Aorta (tissue), 5 donors: Measurements from ENCODE around the gene APOB. TPM values are rescaled to one million over a fixed set of nuclear protein-coding genes. Genes with fewer than 3 reads are reported as not detected.
"Not testable (repeated sequence)": the region's sequence is repeated elsewhere in the genome, so short reads cannot be mapped to it uniquely, and the experiment has no call there.

Source experiments
- ATAC-seq: fragments of 200-7000 bp; cut with Tn5 transposase; one replicate; pipeline ENCODE4 v1.9.1; 2022; ENCODE audit warnings: moderate library complexity; ENCODE audit not compliant: low FRiP score
- DNase-seq, 2 donors: peaks; one replicate each; pipeline ENCODE4 v3.0.0-alpha.2; 2020
- H3K27ac ChIP-seq, 2 donors: one replicate each; pipeline ENCODE4 v1.5.1; 2013; ENCODE audit warnings: low read length in 2 of 2, mild to moderate bottlenecking in 2 of 2, moderate library complexity in 2 of 2, control low read depth in 1 of 2, inconsistent platforms in 1 of 2, low read depth in 1 of 2
- H3K27me3 ChIP-seq, 2 donors: one replicate each; pipeline ENCODE4 v1.6.1; 2013; ENCODE audit warnings: control low read depth in 1 of 2, low read length in 1 of 2, mild to moderate bottlenecking in 1 of 2, moderate library complexity in 1 of 2; ENCODE audit not compliant: insufficient read depth in 2 of 2, control insufficient read depth in 1 of 2
- H3K36me3 ChIP-seq, 2 donors: one replicate each; pipeline ENCODE4 v1.6.1; 2013; ENCODE audit warnings: control low read depth in 1 of 2, low read length in 1 of 2, mild to moderate bottlenecking in 1 of 2; ENCODE audit not compliant: insufficient read depth in 2 of 2, control insufficient read depth in 1 of 2
- H3K4me1 ChIP-seq, 2 donors: one replicate each; pipeline ENCODE4 v1.6.1; 2013; ENCODE audit warnings: low read length in 2 of 2, control low read depth in 1 of 2, mild to moderate bottlenecking in 1 of 2, moderate library complexity in 1 of 2; ENCODE audit not compliant: insufficient read depth in 2 of 2, control insufficient read depth in 1 of 2
- H3K4me3 ChIP-seq, 2 donors: one replicate each; pipeline ENCODE4 v1.5.1; 2013; ENCODE audit warnings: low read length in 2 of 2, control low read depth in 1 of 2, mild to moderate bottlenecking in 1 of 2
- H3K9me3 ChIP-seq: one replicate; pipeline ENCODE4 v1.6.1; 2013; ENCODE audit warnings: mild to moderate bottlenecking, low read length; ENCODE audit not compliant: control insufficient read depth
- WGBS, 2 donors: extraction: QIAGEN DNeasy Blood & Tissue Kit; methylation state at CpG; one replicate each; pipeline ENCODE4 v1.1.7; 2013; 5-methylcytosine and 5-hydroxymethylcytosine counted together
- intact Hi-C, 2 donors: fragments of 100-400 bp; cut with DNase I; formaldehyde crosslinking; loops; one replicate each; pipeline versions ENCODE4 v1.14.2 to v1.15.0; 2022
- polyA plus RNA-seq, 2 donors: library from polyadenylated mRNA; stranded (reverse); fragments of 200-250 nt; gene quantifications; one replicate each; pipeline ENCODE4 v1.2.3, GENCODE V29; 2013
- total RNA-seq, 2 donors: library from RNA; stranded (reverse); fragmentation: NEBNext Ultra II Directional; extraction: Animal tissue kit (Norgen Biotek cat#: 25700); gene quantifications; one replicate each; pipeline ENCODE4 v1.2.1, GENCODE V29; 2021
- donor health status: healthy with polysubstance abuse.
- donor health status: Bipolar disorder and iron deficiency.
- donor health status: DM: no; HTN: no; CAD: no.
- donor health status: DM: no; HTN: no; CAD: no.
- donor health status: DM: yes; HTN: yes; CAD: no.

Gene APOB
- total and polyA plus RNA-seq, 4 donors = 0.38 to 8.8 (median 5.3) TPM

- intact Hi-C loops = no loop called here
- 90% methylated on average over 4 of the region's 4 CpGs for WGBS, 2 donors
- no peaks in the 10 kb centered on the region for H3K9me3 ChIP-seq
- no peaks in the 10 kb centered on the region for H3K27me3 ChIP-seq
- no peak for DNase-seq
- H3K36me3 ChIP-seq = peaks cover 2 to 8% of the 10 kb centered on the region in 2 donors
- no peak overlapping the region for H3K27ac ChIP-seq
- no peak for ATAC-seq
- no peaks in the 10 kb centered on the region for H3K4me1 ChIP-seq
- no peak overlapping the region for H3K4me3 ChIP-seq
These were observed 12.6 kb downstream of the APOB start for GRCh38 chr2:21030983-21031968.

DNA sequence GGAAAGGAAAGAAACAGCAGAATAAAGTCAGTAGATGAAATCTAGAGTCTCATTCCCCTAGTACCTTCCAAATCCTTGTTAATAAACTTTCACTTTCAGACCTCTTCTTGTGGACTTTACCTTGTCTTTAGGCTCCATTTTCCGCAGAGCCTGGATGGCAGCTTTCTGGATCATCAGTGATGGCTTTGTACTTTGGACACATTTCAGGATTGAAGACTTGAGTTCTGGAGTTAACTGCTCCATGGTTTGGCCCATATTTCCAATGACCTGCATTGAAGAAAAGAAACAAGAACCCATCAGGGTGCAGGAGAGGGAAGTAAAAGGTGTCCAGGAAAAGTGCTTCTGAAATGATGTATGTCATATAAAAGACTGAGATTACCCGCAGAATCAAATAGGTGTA is 14.4 kb downstream of the APOB start:
- Histone ChIP-seq H3K9me3 (no peaks in the 10 kb centered on the region), H3K4me3 (no peak overlapping the region), H3K27me3 (no peaks in the 10 kb centered on the region), H3K36me3 (peaks cover 2 to 6% of the 10 kb centered on the region in 2 donors), H3K27ac (no peak overlapping the region), H3K4me1 (peaks cover 0 to 3% of the 10 kb centered on the region in 2 donors)
- intact Hi-C loops = loop anchor here in 1 of 2 donors (5.0 kb wide), 1 partner anchor 37 kb away; no protein-coding TSS in a partner anchor
- 96 to 98% methylated on average over 2 of the region's 2 CpGs for WGBS, 2 donors
- ATAC-seq = no peak
- no peak for DNase-seq

DNA sequence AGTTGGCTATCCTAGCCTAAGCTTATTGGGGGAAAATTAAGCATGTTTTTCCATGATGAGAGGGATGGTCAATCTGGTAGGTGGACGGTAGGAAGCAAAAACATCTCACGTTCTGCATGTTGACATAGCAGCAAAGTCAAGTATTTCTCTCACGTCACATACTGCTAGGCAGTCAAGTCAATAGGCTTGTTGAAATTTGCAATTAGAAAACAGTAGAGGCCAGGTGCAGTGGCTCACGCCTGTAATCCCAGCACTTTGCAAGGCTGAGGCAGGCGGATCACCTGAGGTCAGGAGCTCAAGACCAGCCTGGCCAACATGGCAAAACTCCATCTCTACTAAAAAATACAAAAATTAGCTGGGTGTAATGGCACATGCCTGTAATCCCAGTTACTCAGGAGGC is 14.9 kb downstream of the APOB start:
- intact Hi-C loops = loop anchor here in 1 of 2 donors (5.0 kb wide), 1 partner anchor 37 kb away; no protein-coding TSS in a partner anchor
- DNase-seq, H3K9me3 ChIP-seq, H3K4me1 ChIP-seq, H3K27ac ChIP-seq, H3K36me3 ChIP-seq, H3K27me3 ChIP-seq, ATAC-seq, H3K4me3 ChIP-seq: not testable (repeated sequence)
- WGBS, 2 donors = 65 to 81% methylated on average over 5 of the region's 5 CpGs

DNA sequence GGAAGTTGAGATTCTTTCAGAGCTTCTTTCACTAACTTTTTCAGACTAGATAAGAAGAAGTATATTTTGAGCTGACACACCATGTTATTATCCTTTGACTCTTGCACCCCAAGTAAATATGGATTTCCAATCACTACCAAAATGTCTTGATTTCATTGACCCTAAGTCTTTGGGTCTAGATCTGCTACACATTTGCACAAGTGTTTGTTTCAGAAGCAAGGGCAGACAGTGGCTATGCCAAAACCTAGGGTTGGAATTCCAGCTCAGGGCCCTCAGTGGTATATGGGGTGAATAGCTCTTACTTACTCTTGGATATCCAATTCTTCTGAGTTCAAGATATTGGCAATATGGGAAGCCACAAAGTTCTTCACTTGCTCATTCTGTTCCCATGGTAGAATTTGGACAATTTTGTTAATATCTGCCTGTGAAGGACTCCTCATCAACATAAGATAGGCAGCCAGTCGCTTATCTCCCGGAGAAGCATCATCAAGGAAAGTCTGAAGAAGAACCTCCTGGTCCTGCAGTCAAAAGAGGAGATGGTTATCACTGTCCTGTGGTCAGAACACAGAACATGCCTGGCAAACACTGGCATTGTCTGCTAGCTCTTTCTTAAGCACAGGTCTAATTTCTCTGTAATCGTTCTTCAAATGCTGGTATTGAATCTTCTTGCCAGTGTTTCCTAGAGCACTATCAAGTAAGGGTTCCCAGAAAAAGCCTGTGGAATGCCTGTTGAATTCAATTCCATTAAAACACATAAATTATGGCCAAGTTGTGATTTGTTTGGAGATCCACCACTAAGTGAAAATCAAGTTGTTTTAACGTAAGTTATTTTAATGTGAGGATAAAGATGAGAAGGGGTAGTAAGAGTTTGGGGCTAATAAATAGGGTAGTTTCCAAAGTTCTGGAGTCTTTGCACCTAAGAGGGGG is 15.6 kb downstream of the APOB start:
- Histone ChIP-seq H3K4me3 (no peak overlapping the region), H3K9me3 (no peaks in the 10 kb centered on the region), H3K36me3 (peaks cover 0 to 6% of the 10 kb centered on the region in 2 donors), H3K27ac (peak overlapping the region in 1 of 2 donors; percentile 17), H3K4me1 (peaks cover 0 to 3% of the 10 kb centered on the region in 2 donors), H3K27me3 (no peaks in the 10 kb centered on the region)
- DNase-seq = no peak
- intact Hi-C loops = loop anchor here in 1 of 2 donors (5.0 kb wide), 1 partner anchor 36 kb away; no protein-coding TSS in a partner anchor
- no peak for ATAC-seq
- WGBS, 2 donors = 63 to 66% methylated on average over 4 of the region's 4 CpGs

- no peaks in the 10 kb centered on the region for H3K9me3 ChIP-seq
- DNase-seq = no peak
- no peak overlapping the region for H3K4me3 ChIP-seq
- H3K4me1 ChIP-seq = peaks cover 0 to 3% of the 10 kb centered on the region in 2 donors
- no peak for ATAC-seq
- peaks cover 3% of the 10 kb centered on the region in 2 donors for H3K36me3 ChIP-seq
- peak overlapping the region; percentile 67 to 71 for H3K27ac ChIP-seq
- H3K27me3 ChIP-seq = no peaks in the 10 kb centered on the region
- intact Hi-C loops = loop anchor here in 1 of 2 donors (5.0 kb wide), 1 partner anchor 34 kb away; no protein-coding TSS in a partner anchor
These were observed 17.2 kb downstream of the APOB start for GRCh38 chr2:21026479-21027282.

DNA sequence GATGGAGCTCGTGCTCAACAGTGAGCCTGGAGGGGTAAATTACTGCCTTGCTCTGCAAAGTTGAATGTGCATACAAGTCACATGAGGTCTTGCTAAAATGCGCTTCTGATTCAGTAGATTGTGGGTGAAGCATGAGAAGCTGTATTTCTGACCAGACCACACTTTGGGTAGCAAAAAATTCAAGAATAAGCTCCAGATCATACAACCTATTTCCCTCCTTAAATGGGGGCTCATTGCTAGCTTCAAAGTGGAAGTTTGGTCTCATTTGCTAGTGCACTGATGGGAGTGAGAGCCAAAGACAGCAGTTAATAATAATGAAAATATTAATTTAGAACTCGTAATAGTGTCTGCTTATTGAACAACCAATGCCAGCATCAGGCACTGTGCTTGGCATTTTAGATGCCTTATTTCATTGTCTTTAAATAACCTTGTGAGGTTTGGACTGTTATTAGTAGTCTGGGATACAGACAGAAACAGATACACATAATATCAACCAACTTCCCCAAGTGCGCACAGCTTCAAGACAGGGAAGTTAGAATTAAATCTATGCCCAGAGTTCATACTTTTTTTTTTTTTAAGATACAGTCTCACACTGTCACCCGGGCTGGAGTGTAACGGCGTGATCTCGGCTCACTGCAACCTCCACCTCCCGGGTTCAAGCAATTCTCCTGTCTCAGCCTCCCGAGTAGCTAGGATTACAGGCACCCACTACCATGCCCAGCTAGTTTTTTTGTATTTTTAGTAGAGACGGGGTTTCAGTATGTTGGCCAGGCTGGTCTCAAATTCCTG is 18.0 kb downstream of the APOB start:
- Histone ChIP-seq H3K4me1 (peaks cover 0 to 3% of the 10 kb centered on the region in 2 donors), H3K27me3 (no peaks in the 10 kb centered on the region), H3K4me3 (no peak overlapping the region), H3K9me3 (no peaks in the 10 kb centered on the region), H3K36me3 (peaks cover 3% of the 10 kb centered on the region in 2 donors), H3K27ac (peak overlapping the region; percentile 69 to 90)
- WGBS, 2 donors = 18 to 24% methylated on average over 11 of the region's 11 CpGs
- ATAC-seq = peak; percentile 52
- intact Hi-C loops = loop anchor here in 1 of 2 donors (5.0 kb wide), 1 partner anchor 34 kb away; no protein-coding TSS in a partner anchor
- no peak for DNase-seq

GRCh38 chr2:21024722-21025389 is 19.0 kb downstream of the APOB start:
- Histone ChIP-seq H3K27me3 (no peaks in the 10 kb centered on the region), H3K9me3 (no peaks in the 10 kb centered on the region), H3K36me3 (peaks cover 5 to 6% of the 10 kb centered on the region in 2 donors), H3K4me3 (no peak overlapping the region), H3K4me1 (peaks cover 0 to 3% of the 10 kb centered on the region in 2 donors), H3K27ac (no peak overlapping the region)
- WGBS, 2 donors = 95 to 97% methylated on average over 7 of the region's 7 CpGs
- intact Hi-C loops = loop anchor here in 1 of 2 donors (5.0 kb wide), 1 partner anchor 33 kb away; no protein-coding TSS in a partner anchor
- ATAC-seq (no peak), DNase-seq (no peak)
